IPS-20b (cell line): Measurements from ENCODE around the gene IAH1.

Experiments used
- H3K27ac ChIP-seq: one replicate; pipeline ENCODE4 v1.5.1; 2013; ENCODE audit warnings: low read length
- H3K27me3 ChIP-seq: 2 replicates; pipeline ENCODE4 v1.6.1; 2013; ENCODE audit warnings: mild to moderate bottlenecking, low read length, inconsistent platforms; ENCODE audit not compliant: insufficient read depth
- H3K36me3 ChIP-seq: 2 replicates; pipeline ENCODE4 v1.6.1; 2013; ENCODE audit warnings: low read depth, mild to moderate bottlenecking, inconsistent platforms, low read length, moderate library complexity; ENCODE audit not compliant: insufficient read depth
- H3K4me1 ChIP-seq: 2 replicates; pipeline ENCODE4 v1.6.1; 2013; ENCODE audit warnings: mild to moderate bottlenecking, control low read depth, inconsistent platforms, low read length, moderate library complexity; ENCODE audit not compliant: insufficient read depth
- H3K4me3 ChIP-seq: 2 replicates; pipeline ENCODE4 v1.5.1; 2013; ENCODE audit warnings: mild to moderate bottlenecking, low read length, inconsistent platforms
- H3K9ac ChIP-seq: 2 replicates; pipeline ENCODE4 v1.6.1; 2013; ENCODE audit warnings: low read depth, mild to moderate bottlenecking, inconsistent platforms, low read length, moderate library complexity
- H3K9me3 ChIP-seq: 2 replicates; pipeline ENCODE4 v1.6.1; 2013; ENCODE audit warnings: mild to moderate bottlenecking, low read depth, low read length, inconsistent platforms; ENCODE audit not compliant: insufficient read depth

Gene IAH1

DNA sequence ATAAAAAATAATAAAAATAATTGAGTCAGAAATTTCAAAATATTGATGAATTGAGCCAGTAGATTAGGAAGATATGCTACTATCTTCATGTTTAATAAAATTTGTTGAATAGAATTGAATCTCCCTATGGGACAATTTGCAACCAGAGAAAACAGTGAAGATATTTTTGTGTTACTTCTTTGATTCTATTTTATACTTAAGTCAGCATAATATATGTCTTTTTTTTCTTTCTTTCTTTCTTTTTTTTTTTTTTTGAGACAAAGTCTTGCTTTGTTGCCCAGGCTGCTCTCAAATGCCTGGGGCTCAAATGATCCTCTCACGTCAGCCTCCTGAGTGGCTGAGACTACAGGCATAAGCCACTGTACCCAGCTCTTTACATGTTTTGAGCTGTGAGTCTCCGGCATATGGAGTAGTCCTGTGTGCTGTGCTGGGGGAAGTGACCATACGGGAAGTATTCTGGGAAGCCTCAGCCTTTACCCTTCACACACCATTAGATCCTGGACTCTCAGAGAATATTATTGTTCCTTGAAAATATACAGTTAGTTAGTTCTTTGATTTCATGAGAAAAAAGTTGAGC, 13.8 kb upstream of the IAH1 start:
- H3K27ac ChIP-seq = no peak overlapping the region
- H3K9ac ChIP-seq = no peak overlapping the region
- no peaks in the 10 kb centered on the region for H3K9me3 ChIP-seq
- no peak overlapping the region for H3K4me3 ChIP-seq
- no peaks in the 10 kb centered on the region for H3K27me3 ChIP-seq
- peaks cover 83% of the 10 kb centered on the region for H3K36me3 ChIP-seq
- H3K4me1 ChIP-seq = no peaks in the 10 kb centered on the region

DNA sequence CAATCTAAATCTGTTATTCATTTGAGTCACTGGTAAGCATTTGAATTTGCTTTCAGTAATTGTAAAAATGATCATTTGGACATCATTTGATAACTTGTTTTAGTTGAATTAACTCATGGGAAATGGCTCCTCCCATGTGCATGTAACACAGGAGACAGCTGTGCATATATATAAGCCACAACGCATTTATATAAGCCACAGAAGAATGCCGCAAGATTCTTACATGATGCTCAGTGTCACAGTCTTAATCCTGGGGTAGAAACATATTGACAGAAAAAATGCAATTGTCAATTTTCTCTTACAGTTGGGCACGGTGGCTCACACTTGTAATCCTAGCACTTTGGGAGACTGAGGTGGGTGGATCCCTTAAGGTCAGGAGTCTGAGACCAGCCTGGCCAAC, 13.3 kb upstream of the IAH1 start:
- Histone ChIP-seq H3K9me3 (no peaks in the 10 kb centered on the region), H3K27me3 (no peaks in the 10 kb centered on the region), H3K4me1 (no peaks in the 10 kb centered on the region), H3K36me3 (peaks cover 83% of the 10 kb centered on the region), H3K27ac (no peak overlapping the region), H3K9ac (no peak overlapping the region), H3K4me3 (no peak overlapping the region)

DNA sequence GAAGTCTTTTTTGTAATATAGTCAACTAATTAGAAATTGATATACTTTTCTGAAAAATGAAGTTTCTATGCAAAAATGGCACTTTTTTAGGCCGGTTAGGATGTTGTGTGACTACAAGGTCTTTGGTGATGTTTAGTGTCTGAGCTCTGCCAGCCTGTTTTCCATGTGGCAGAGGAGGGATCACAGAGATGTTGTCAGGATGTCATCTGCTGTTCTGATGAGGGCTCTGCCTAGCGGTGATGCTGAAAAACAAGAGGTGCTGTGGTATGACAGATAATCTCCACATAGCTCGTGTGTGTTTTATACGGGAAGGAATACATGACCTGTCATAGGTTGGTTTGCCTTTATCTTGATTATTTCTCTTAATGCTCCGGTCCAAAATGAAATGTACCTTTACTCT, 12.0 kb upstream of the IAH1 start:
- Histone ChIP-seq H3K4me3 (no peak overlapping the region), H3K9me3 (no peaks in the 10 kb centered on the region), H3K4me1 (no peaks in the 10 kb centered on the region), H3K27me3 (no peaks in the 10 kb centered on the region), H3K36me3 (peaks cover 81% of the 10 kb centered on the region), H3K27ac (no peak overlapping the region), H3K9ac (no peak overlapping the region)

DNA sequence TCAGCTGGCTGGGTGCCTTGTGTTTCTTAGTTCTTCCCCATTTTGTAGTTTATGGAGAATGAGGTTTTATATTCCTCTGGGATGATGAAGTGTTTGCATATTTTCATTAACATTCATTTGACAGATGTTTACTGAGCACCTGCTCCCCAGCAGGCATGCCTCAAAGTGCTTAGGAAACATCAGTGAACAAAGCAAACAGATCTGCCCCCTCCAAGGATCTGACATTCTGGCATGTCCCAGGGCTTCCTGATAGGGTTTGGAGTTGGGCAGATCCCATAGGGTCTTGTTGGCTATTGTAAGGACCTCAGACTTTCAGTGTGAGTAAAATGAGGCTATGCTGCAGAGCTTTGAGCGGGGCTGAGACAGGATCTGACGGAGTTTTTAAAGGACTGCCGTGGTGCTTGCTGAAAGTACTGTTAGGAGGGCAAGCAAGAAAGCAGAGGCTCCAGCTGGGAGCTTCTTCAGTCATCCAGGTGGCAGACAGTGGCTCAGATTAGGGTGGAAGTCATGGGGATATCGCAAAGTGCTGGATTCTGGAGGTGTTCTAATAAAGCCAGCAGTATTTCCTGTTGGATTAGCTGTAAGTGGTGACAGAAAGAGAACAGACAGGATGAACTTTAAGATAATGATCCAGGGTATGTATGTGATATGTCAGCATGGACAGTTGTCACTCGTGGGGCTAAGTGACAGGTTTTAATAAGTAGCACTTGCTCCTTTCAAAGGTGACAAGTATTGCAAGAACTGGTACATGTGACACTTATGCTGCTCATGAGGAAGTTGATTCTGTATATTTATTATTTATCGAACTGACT, 11.3 kb upstream of the IAH1 start:
- Histone ChIP-seq H3K27ac (no peak overlapping the region), H3K4me1 (no peaks in the 10 kb centered on the region), H3K27me3 (no peaks in the 10 kb centered on the region), H3K4me3 (no peak overlapping the region), H3K36me3 (peaks cover 79% of the 10 kb centered on the region), H3K9me3 (no peaks in the 10 kb centered on the region), H3K9ac (no peak overlapping the region)

DNA sequence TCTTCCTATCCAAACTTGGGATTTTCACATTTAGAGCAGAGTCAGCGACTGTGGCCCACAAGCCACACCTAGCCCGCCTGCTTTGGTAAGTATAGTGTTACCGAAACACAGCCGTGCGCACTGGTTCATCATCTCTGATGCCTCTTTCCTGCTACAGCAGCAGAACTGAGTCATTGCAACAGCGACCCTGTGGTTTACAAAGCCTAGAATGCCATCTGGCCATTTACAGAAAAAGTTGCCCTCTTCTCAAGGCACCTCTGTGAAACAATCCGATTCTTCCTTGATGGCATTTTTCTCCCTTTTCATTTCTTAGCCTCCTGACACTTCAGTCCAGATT, 10.7 kb upstream of the IAH1 start:
- Histone ChIP-seq H3K27ac (no peak overlapping the region), H3K9me3 (no peaks in the 10 kb centered on the region), H3K4me3 (no peak overlapping the region), H3K9ac (no peak overlapping the region), H3K36me3 (peaks cover 73% of the 10 kb centered on the region), H3K27me3 (no peaks in the 10 kb centered on the region), H3K4me1 (no peaks in the 10 kb centered on the region)

DNA sequence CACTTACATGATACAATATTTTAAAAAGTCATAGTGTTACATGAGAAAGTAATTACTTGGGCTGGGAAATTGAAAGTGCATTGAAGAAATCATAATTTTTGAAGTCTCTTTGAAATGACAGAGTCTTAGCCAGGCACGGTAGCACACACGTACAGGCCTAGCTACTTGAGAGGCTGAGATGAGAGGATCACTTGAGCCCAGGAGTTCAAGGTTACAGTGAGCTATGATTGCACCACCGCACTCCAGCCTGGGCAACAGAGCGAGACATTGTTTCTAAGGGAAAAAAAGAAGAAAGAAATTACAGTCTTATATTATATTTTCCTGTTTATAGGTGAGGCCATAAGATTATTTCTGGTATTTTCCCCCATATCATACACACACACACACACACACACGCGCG, 9.2 kb upstream of the IAH1 start:
- Histone ChIP-seq H3K36me3 (peaks cover 71% of the 10 kb centered on the region), H3K4me1 (no peaks in the 10 kb centered on the region), H3K9ac (no peak overlapping the region), H3K4me3 (no peak overlapping the region), H3K27me3 (no peaks in the 10 kb centered on the region), H3K9me3 (no peaks in the 10 kb centered on the region), H3K27ac (no peak overlapping the region)

DNA sequence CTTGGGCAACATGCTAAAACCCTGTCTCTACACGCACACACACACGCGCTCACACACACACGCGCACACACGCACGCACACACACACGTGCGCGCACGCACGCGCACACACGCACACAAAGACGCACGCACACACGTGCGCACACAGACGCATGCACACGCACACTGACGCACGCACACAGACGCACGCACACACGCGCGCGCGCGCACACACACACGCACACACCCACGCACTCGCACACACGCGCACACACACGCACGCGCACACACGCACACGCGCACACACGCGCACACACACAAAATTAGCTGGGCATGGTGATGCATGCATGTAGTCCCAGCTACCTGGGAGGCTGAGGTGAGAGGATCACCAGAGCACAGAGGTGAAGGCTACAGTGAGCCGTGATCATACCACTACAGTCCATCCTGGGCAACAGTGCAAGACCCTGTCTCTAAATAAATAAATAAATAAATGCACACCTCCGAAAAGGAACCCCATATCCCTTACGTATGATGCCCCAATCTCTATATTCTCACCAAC, 8.1 kb upstream of the IAH1 start:
- Histone ChIP-seq H3K27me3 (no peaks in the 10 kb centered on the region), H3K4me3 (no peak overlapping the region), H3K36me3 (peaks cover 70% of the 10 kb centered on the region), H3K9ac (no peak overlapping the region), H3K4me1 (no peaks in the 10 kb centered on the region), H3K9me3 (no peaks in the 10 kb centered on the region), H3K27ac (no peak overlapping the region)

DNA sequence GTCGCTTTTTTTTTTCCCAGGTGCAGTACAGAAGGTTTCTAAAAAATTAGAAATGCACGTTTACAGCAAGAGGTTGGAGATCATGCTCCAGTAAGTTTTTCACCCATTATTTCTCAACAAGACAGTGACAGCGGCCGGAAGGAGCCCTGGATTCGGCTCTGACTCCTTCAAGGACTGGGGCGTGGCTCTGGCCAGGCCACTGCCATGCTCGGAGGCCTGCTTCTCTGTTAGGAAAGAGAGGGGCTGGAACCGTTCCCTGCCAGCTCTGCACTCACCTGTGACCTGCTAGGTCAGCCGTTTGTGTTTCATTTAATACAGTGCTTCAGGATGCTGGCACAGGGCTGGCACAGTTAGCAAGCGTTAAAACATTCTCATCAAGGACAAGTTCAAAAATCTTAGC, 6.7 kb upstream of the IAH1 start:
- no peak overlapping the region for H3K4me3 ChIP-seq
- H3K27ac ChIP-seq = no peak overlapping the region
- no peaks in the 10 kb centered on the region for H3K27me3 ChIP-seq
- H3K36me3 ChIP-seq = peaks cover 71% of the 10 kb centered on the region
- H3K9me3 ChIP-seq = no peaks in the 10 kb centered on the region
- no peak overlapping the region for H3K9ac ChIP-seq
- no peaks in the 10 kb centered on the region for H3K4me1 ChIP-seq

DNA sequence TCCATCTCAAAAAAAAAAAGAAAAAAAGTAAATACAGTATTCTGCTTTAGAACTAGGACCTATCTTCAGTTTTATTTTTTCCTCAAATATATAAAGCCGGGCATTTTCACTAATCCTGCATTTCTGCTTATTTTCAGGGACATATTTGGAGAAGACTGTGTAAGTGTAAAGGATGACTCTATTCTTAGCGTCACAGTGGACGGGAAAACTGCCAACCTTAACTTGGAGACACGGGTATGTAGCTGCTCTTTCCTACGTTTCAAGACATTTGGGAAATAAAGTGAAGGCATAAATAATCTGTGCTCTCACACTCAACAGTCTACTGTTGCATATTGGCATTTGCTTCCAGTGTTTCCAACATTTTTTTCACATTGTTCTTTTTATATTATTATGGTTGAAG, 3.1 kb upstream of the IAH1 start:
- H3K4me3 ChIP-seq = no peak overlapping the region
- H3K4me1 ChIP-seq = no peaks in the 10 kb centered on the region
- peaks cover 11% of the 10 kb centered on the region; the same call in 1 of the 2 replicates for H3K27me3 ChIP-seq
- H3K36me3 ChIP-seq = peaks cover 52% of the 10 kb centered on the region
- H3K9ac ChIP-seq = no peak overlapping the region
- no peak overlapping the region for H3K27ac ChIP-seq
- H3K9me3 ChIP-seq = no peaks in the 10 kb centered on the region

DNA sequence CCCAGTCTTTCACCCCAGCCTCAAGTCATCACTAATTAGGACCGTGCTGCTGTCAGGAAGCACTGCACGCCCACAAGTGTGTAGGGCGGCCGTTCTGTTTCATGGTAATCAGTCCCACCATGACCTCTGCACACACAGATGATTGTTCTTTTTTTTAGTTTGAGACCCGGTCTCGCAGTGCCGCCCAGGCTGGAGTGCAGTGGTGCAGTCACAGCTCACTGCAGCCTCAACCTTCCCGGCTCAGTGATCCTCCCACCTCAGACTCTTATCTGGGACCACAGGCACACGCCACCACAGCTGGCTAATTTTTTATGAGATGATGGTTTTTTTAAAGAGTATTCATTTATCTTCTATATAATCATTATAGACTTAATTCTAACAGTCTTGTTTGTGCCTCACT, 1.8 kb upstream of the IAH1 start:
- no peak overlapping the region for H3K4me3 ChIP-seq
- no peaks in the 10 kb centered on the region; the same call in 1 of the 2 replicates for H3K9me3 ChIP-seq
- H3K4me1 ChIP-seq = no peaks in the 10 kb centered on the region
- H3K9ac ChIP-seq = no peak overlapping the region
- peaks cover 11% of the 10 kb centered on the region; the same call in 1 of the 2 replicates for H3K27me3 ChIP-seq
- H3K36me3 ChIP-seq = peaks cover 42% of the 10 kb centered on the region
- no peak overlapping the region for H3K27ac ChIP-seq

DNA sequence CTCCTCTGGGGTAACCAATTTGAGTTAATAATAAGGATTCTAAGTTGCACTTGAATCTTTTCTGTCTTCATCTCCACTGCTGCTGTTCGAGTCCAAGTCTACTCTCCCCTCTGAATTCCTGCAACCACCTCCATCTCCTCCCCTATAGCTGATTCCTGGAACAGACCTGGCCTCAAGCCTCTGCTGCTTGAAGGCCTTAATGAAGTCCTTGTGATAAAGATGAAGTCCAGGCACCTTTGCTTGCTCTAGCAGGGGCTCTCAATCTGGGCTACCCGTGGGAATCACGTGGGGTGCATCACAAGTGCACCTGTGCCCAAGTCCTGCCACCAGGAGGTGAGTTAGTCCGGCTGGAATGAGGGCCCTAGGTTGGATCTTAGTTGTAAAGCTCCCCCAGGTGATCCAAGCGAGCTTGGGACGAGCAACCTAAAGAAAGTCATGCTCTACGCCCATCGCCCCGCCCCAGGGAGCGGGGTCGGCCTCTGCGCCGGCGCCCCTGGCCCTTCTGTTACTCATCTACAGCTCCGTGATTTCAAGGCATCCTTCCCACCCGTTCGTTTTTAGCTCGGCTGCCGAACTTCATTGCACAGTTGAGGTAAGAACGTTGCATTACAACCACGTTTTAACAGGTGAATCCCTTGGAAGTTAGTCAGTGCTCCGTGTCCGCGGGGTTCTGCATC, 905 bp upstream of the IAH1 start:
- H3K9me3 ChIP-seq = no peaks in the 10 kb centered on the region; the same call in 1 of the 2 replicates
- H3K27ac ChIP-seq = no peak overlapping the region
- no peaks in the 10 kb centered on the region; the same call in 1 of the 2 replicates for H3K4me1 ChIP-seq
- H3K4me3 ChIP-seq = peak overlapping the region; percentile 73; the same call in 1 of the 2 replicates
- no peak overlapping the region for H3K9ac ChIP-seq
- H3K27me3 ChIP-seq = peaks cover 11% of the 10 kb centered on the region; the same call in 1 of the 2 replicates
- H3K36me3 ChIP-seq = peaks cover 38% of the 10 kb centered on the region
